OCI-LY1 (cell line): ENCODE results near the gene ARGLU1.

ENCODE experiments used
- CTCF ChIP-seq: fragments of 200-600 bp; sonication (generic), shearing (Covaris generic); IDR thresholded peaks from 2 replicates; pipeline ENCODE4 v1.5.1; 2017; ENCODE audit warnings: mild to moderate bottlenecking, antibody characterized with exemption, low read length, moderate library complexity, mixed read lengths
- EZH2 ChIP-seq: fragments of 200-600 bp; sonication (generic), shearing (Covaris generic); IDR thresholded peaks from 2 replicates; pipeline ENCODE4 v1.8.0; 2017; ENCODE audit warnings: borderline replicate concordance, mixed run types, mild to moderate bottlenecking, antibody characterized with exemption, low read length, moderate library complexity, mixed read lengths

DNA sequence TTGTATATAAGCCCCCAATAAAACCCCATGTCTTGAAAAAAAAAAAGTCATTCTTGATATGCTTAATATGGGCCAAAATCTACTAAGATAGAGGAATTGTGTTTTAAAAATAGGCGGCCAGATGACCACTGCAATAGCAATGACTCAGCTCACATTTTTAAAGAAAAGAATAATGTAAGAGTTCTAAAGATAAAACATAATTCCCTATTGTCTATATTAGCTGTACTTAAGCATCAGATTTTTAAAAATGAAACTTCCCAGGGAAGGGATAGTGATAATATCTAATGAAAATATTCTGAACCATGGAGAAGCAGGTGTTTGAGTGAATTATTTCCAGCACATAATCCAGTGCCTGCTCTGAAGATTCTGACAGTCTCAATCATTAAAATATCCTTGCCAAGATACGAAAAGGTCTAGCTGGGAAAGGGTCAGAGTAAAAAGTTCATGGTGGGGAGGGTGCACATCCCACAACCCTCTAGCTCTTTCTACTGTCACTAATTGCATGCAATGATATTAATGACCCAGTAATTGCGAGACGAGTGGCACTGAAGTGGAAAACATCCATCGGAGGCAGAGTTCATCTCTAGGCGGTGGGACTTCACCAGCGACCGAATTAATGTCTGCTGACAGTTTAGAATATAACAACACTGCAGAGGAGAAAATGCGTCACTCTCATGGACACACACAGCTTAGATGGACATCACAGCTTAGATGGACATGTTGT, 64.0 kb downstream of the ARGLU1 start:
- TF ChIP-seq CTCF (no peak), EZH2 (no peak)
